Astrocyte of the cerebellum (primary cell): ENCODE data around the gene HARBI1.
"Not testable (repeated sequence)": the region's sequence is repeated elsewhere in the genome, so short reads cannot be mapped to it uniquely, and the experiment has no call there.

Experiments used
- DNase-seq: peaks from one replicate; pipeline ENCODE4 v3.0.0-alpha.2; 2011; ENCODE audit warnings: low read depth
- H3K4me3 ChIP-seq: 2 replicates; pipeline ENCODE4 v1.5.1; 2011; ENCODE audit warnings: mild to moderate bottlenecking, low read depth, low read length, moderate library complexity
- in situ Hi-C: cut with HindIII; loops from 2 replicates; pipeline ENCODE4 v1.10.0; 2017; ENCODE audit warnings: low sequenced_read_pairs
- TF ChIP-seq, protein P1 (sequence below): IDR thresholded peaks from 2 replicates; pipeline ENCODE4 v1.5.1; 2012; ENCODE audit warnings: low read length, low read depth, moderate library complexity, mild to moderate bottlenecking; ENCODE audit errors: missing control alignments

HARBI1 gene

DNA sequence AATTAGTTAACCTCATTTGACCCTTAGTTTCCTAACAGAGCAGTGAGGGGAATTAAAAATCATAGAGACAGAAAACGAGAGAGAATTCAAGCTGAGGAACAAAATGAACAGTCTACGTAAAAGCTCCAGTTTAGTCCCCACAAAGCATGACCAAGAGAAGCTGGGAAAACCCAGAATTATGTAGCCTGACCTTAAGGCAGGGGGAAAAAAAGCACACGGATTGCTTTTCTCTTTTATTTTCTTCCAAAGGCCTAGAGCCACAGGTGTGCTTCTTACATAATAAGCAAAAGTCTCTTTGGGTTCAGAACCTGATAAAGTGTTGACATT, 22.7 kb downstream of the HARBI1 start:
- TF ChIP-seq, protein P1, sequence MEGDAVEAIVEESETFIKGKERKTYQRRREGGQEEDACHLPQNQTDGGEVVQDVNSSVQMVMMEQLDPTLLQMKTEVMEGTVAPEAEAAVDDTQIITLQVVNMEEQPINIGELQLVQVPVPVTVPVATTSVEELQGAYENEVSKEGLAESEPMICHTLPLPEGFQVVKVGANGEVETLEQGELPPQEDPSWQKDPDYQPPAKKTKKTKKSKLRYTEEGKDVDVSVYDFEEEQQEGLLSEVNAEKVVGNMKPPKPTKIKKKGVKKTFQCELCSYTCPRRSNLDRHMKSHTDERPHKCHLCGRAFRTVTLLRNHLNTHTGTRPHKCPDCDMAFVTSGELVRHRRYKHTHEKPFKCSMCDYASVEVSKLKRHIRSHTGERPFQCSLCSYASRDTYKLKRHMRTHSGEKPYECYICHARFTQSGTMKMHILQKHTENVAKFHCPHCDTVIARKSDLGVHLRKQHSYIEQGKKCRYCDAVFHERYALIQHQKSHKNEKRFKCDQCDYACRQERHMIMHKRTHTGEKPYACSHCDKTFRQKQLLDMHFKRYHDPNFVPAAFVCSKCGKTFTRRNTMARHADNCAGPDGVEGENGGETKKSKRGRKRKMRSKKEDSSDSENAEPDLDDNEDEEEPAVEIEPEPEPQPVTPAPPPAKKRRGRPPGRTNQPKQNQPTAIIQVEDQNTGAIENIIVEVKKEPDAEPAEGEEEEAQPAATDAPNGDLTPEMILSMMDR = no peak
- H3K4me3 ChIP-seq = peak overlapping the region; percentile 91
- in situ Hi-C loops = no loop called here
- no peak for DNase-seq

DNA sequence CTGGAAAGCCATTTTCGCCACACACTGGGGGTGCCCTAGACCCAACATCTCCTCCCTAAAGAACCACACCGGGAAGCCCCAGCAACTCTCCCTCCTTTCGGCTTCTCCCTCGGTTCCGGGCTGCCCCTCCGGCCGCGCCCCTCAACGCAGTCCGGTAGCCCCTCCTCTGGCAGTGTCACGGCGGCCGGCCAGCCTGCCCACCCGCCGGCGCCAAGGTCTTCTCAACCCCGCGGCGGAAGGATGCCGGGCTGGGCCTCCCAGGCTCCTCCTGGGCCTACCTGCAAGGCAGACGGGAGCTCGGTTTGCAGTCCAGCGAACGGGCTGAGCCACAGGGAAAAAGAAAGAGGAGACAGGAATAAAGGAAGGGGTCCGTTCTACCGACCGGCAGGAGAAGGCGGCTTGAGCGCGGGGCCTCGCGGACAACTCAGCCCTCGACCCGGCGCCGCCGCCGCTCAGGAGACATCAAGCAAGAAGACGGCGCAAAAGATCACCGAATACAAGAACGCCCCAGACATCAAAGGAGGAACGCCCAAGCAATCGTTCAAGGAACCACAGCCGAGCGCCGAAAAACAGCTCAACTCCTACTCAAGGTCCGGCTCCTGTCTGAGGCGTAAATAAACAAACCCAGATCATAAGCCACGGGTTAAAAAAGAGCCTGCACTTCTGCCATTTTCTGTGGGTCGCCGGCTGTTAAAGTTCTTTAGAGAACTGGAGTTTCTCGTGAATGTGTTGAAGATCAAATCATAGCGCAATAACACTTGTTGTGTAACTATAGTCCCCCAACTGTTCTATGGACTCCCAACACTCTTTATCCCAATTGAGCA, 23.3 kb downstream of the HARBI1 start, which contains the start of gene AMBRA1:
AMBRA1 (minus strand) TSS at position 474 of the 824 bp plus-strand sequence. CDS start 45,643 bp downstream, outside the sequence.
- peak within 1 kb of the TSS; percentile 91 for H3K4me3 ChIP-seq
- peak; percentile 89 for DNase-seq
- TF ChIP-seq, protein P1 = no peak
- in situ Hi-C loops = no loop called here

DNA sequence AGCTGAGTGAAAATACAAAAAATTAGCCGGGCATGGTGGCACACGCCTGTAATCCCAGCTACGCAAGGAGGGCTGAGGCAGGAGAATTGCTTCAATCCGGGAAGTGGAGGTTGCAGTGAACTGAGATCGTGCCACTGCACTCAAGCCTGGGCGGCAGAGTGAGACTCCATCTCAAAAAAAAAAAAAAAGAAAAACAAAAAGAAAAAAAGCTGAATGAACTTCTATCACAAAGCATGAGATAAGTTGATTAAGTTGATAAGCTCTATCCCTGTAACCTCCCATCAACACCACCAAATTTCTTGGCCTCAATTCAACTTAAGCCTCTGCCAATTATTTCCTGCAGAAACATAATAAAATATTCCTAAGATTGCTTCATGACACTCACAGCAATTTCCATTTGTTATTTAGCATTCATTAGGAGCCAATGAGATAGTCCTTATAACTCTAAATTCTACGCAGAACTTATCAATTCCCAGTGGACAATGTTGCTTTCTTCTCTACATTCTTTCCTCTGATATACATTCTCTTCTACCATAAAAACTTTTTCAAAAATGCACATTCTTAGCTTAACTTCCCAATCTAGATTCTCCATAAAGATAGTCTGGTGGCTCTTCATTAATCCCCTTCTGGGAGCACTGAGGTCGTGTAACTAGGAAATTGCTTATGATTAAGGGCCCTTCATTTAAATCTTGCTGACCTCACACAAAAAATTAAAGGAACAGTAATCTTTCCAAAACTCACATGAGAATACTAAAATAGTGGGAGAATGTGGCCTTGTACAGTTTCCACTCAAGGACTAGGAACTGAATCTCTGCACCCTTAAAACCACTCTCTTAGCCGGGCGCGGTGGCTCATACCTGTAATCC, 26.1 kb downstream of the HARBI1 start:
- in situ Hi-C loops = no loop called here
- TF ChIP-seq, protein P1 = no peak
- H3K4me3 ChIP-seq = no peak overlapping the region
- no peak for DNase-seq

DNA sequence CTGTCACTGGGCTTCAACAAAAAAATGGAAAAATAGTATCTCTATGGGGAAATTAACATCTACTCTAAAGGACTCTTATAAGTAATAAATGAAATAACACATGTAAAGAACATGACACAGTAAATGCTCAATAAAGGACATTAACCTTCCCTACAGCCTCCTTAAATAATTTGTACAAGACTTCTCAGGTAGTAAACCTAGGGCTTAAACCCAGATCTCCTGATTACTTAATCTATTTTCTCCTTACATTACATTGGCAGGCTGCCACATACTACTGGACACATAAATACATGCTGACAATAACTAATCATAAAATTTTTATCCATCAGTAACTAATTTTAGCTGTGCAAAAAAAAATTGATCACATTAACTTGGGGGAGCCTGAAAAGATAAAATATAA, 28.1 kb downstream of the HARBI1 start:
- DNase-seq = no peak
- no peak overlapping the region for H3K4me3 ChIP-seq
- TF ChIP-seq, protein P1 = no peak
- in situ Hi-C loops = no loop called here

DNA sequence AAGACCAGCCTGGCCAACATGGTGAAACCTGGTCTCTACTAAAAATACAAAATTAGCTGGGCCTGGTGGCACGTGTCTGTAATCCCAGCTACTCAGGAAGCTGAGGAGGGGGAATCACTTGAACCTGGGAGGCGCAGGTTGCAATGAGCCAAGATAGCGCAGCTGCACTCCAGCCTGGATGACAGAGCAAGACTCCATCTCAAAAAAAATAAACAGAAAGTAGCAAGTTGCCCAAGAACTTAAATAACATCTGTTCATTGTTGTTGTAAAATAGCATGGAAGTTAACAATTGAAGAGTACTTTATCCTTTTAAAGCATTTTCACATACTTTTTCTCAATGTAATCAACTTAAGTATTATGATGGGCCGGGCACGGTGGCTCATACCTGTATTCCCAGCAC, 28.9 kb downstream of the HARBI1 start:
- TF ChIP-seq, protein P1 = no peak
- H3K4me3 ChIP-seq = no peak overlapping the region
- in situ Hi-C loops = no loop called here
- no peak for DNase-seq

DNA sequence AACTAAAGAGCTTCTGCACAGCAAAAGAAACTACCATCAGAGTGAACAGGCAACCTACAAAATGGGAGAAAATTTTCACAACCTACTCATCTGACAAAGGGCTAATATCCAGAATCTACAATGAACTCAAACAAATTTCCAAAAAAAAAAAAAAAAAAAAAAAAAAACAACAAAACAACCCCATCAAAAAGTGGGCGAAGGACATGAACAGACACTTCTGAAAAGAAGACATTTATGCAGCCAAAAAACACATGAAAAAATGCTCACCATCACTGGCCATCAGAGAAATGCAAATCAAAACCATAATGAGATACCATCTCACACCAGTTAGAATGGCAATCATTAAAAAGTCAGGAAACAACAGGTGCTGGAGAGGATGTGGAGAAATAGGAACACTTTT, 33.5 kb downstream of the HARBI1 start:
- in situ Hi-C loops, DNase-seq, H3K4me3 ChIP-seq: not testable (repeated sequence)

DNA sequence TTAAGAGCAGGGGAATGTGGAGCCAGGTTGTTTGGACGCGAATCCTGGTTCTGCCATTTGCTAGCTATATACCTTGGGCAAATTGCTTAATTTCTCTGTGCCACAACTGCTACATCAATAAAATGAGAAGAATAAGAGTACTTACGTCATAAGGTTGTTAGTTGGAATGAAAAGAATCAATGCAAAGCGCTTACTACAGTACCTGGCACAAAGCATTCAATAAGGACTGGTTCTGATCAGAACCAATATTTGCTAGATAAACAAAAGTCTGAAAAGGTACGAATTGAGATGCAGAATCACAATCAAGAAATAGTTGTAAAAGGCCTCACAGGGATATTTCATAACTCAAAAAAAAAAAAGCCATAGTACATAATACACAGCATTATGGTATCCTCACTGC, 34.4 kb downstream of the HARBI1 start:
- DNase-seq = no peak
- in situ Hi-C loops = no loop called here
- no peak overlapping the region for H3K4me3 ChIP-seq
- TF ChIP-seq, protein P1 = no peak
